SK-N-SH treated with all-trans-retinoic acid at 6 μM for 48 hours (cell line): ENCODE results near the gene FGFR3.

Experiments
- ATAC-seq: fragments of 200-7000 bp; cut with Tn5 transposase; 3 replicates; pipeline ENCODE4 v1.9.1; 2020; ENCODE audit warnings: mild to moderate bottlenecking, moderate library complexity
- ARNTL ChIP-seq: fragments of 450-650 bp; formaldehyde crosslinking; IDR thresholded peaks from 2 replicates; pipeline ENCODE4 v1.5.0; 2020; ENCODE audit warnings: low read depth, mild to moderate bottlenecking, moderate library complexity, borderline replicate concordance
- CREB5 ChIP-seq: fragments of 250-450 bp; sonication (Bioruptor Pico); IDR thresholded peaks from 2 replicates; pipeline ENCODE4 v1.5.1; 2020; ENCODE audit warnings: low read depth, mild to moderate bottlenecking, moderate library complexity
- CSDC2 ChIP-seq: fragments of 250-450 bp; sonication (Bioruptor Pico); IDR thresholded peaks from 2 replicates; pipeline ENCODE4 v1.5.0; 2020; ENCODE audit warnings: mild to moderate bottlenecking, moderate library complexity
- GLIS3 ChIP-seq: fragments of 250-450 bp; sonication (Bioruptor Pico); IDR thresholded peaks from 2 replicates; pipeline ENCODE4 v1.5.0; 2020; ENCODE audit warnings: mild to moderate bottlenecking, moderate library complexity
- ISL1 ChIP-seq: fragments of 250-450 bp; sonication (Bioruptor Pico); IDR thresholded peaks from 2 replicates; pipeline ENCODE4 v2.1.2; 2022; ENCODE audit warnings: mild to moderate bottlenecking, moderate library complexity
- OSR1 ChIP-seq: fragments of 250-450 bp; sonication (Bioruptor Pico); IDR thresholded peaks from 2 replicates; pipeline ENCODE4 v1.8.0; 2022; ENCODE audit warnings: moderate library complexity, mild to moderate bottlenecking, inconsistent platforms
- PATZ1 ChIP-seq: fragments of 250-450 bp; sonication (Bioruptor Pico); IDR thresholded peaks from 2 replicates; pipeline ENCODE4 v1.8.0; 2020; ENCODE audit warnings: mild to moderate bottlenecking, moderate library complexity, borderline replicate concordance
- POU6F1 ChIP-seq: fragments of 250-450 bp; sonication (Bioruptor Pico); IDR thresholded peaks from 2 replicates; pipeline ENCODE4 v1.8.0; 2021; ENCODE audit warnings: low read depth, mild to moderate bottlenecking, moderate library complexity, borderline replicate concordance
- RARB ChIP-seq: fragments of 250-450 bp; sonication (Bioruptor Pico); IDR thresholded peaks from 2 replicates; pipeline ENCODE4 v1.8.0; 2021; ENCODE audit warnings: mild to moderate bottlenecking, moderate library complexity
- SNAI2 ChIP-seq: fragments of 250-450 bp; sonication (Bioruptor Pico); IDR thresholded peaks from 2 replicates; pipeline ENCODE4 v1.5.0; 2020; ENCODE audit warnings: mild to moderate bottlenecking, moderate library complexity
- TCF4 ChIP-seq: fragments of 250-450 bp; sonication (Bioruptor Pico); IDR thresholded peaks from 2 replicates; pipeline ENCODE4 v1.8.0; 2021; ENCODE audit warnings: mild to moderate bottlenecking, moderate library complexity, borderline replicate concordance
- TOX ChIP-seq: fragments of 250-450 bp; sonication (Bioruptor Pico); IDR thresholded peaks from 2 replicates; pipeline ENCODE4 v1.8.0; 2021; ENCODE audit warnings: mild to moderate bottlenecking, moderate library complexity, borderline replicate concordance
- TSHZ2 ChIP-seq: fragments of 250-450 bp; sonication (Bioruptor Pico); IDR thresholded peaks from 2 replicates; pipeline ENCODE4 v1.5.0; 2020; ENCODE audit warnings: mild to moderate bottlenecking, moderate library complexity
- ZC3H10 ChIP-seq: fragments of 250-450 bp; sonication (Bioruptor Pico); IDR thresholded peaks from 2 replicates; pipeline ENCODE4 v1.5.1; 2021; ENCODE audit warnings: mild to moderate bottlenecking, moderate library complexity
- ZFP3 ChIP-seq: fragments of 250-450 bp; sonication (Bioruptor Pico); IDR thresholded peaks from 2 replicates; pipeline ENCODE4 v1.5.0; 2020; ENCODE audit warnings: mild to moderate bottlenecking, moderate library complexity
- ZFP30 ChIP-seq: fragments of 450-650 bp; formaldehyde crosslinking; IDR thresholded peaks from 2 replicates; pipeline ENCODE4 v1.5.0; 2022; ENCODE audit warnings: mild to moderate bottlenecking, moderate library complexity
- ZNF70 ChIP-seq: fragments of 450-650 bp; formaldehyde crosslinking; IDR thresholded peaks from 2 replicates; pipeline ENCODE4 v1.5.0; 2020; ENCODE audit warnings: mild to moderate bottlenecking, moderate library complexity
- ZNF8 ChIP-seq: fragments of 450-650 bp; formaldehyde crosslinking; IDR thresholded peaks from 2 replicates; pipeline ENCODE4 v1.5.0; 2020; ENCODE audit warnings: mild to moderate bottlenecking, moderate library complexity

The FGFR3 gene

GRCh38 chr4:1761130-1761689 is 31.9 kb upstream of the FGFR3 start:
- TF ChIP-seq ZNF70 (CRISPR knock-in tag) (no peak), TSHZ2 (CRISPR knock-in tag) (no peak), POU6F1 (CRISPR knock-in tag) (no peak), ISL1 (no peak), RARB (no peak), ZNF8 (CRISPR knock-in tag) (no peak)
- TF ChIP-seq, all 23 proteins: peak for 0
- ATAC-seq: no peak

- TF ChIP-seq ISL1 (no peak), PATZ1 (CRISPR knock-in tag) (no peak), CREB5 (CRISPR knock-in tag) (no peak), TOX (CRISPR knock-in tag) (no peak), CSDC2 (no peak), ZNF70 (CRISPR knock-in tag) (no peak), POU6F1 (CRISPR knock-in tag) (no peak), SNAI2 (CRISPR knock-in tag) (no peak), TSHZ2 (CRISPR knock-in tag) (no peak), ZFP30 (no peak), ZFP3 (CRISPR knock-in tag) (no peak), OSR1 (no peak), TCF4 (no peak), ARNTL (no peak), ZC3H10 (no peak), GLIS3 (CRISPR knock-in tag) (no peak)
- ATAC-seq: no peak
Observed at GRCh38 chr4:1762264-1763010, 30.7 kb upstream of the FGFR3 start.
